Astrocyte of the cerebellum (primary cell): Measurements from ENCODE around the gene BIK.

Source experiments
- DNase-seq: peaks from one replicate; pipeline ENCODE4 v3.0.0-alpha.2; 2011; ENCODE audit warnings: low read depth
- H3K4me3 ChIP-seq: 2 replicates; pipeline ENCODE4 v1.5.1; 2011; ENCODE audit warnings: mild to moderate bottlenecking, low read depth, low read length, moderate library complexity
- CTCF ChIP-seq: IDR thresholded peaks from 2 replicates; pipeline ENCODE4 v1.5.1; 2012; ENCODE audit warnings: low read length, low read depth, moderate library complexity, mild to moderate bottlenecking; ENCODE audit errors: missing control alignments
- in situ Hi-C: cut with HindIII; loops from 2 replicates; pipeline ENCODE4 v1.10.0; 2017; ENCODE audit warnings: low sequenced_read_pairs

The BIK gene

GRCh38 chr22:43110444-43110926, at the start of gene BIK:
Gene BIK, plus strand, starts transcription at chr22:43110750. Its CDS starts 13,273 bp downstream, at chr22:43124023.
- DNase-seq, result no peak
- TF ChIP-seq CTCF, result no peak
- H3K4me3 ChIP-seq, result peak within 1 kb of the TSS; percentile 39
- in situ Hi-C loops, result no loop called here

DNA sequence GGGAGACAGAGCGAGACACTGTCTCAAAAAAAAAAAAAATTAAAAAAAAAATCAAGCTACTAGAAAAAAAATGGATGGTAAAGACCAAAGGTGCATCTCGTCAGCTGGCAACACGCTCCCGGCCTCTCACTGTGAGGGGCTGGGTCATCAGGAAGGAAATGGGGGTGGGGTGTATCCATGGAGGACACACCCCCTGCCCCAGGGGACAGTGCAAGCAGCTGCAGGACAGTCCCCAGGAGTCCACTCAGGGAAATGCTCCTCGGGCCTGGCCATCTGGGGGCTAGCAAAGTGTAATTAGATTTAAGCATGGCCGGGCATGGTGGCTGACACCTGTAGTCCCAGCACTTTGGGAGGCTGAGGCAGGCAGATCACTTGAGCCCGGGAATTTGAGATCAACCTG, 44.4 kb upstream of the BIK start:
- no peak overlapping the region for H3K4me3 ChIP-seq
- in situ Hi-C loops, result no loop called here
- no peak for TF ChIP-seq CTCF
- DNase-seq, result no peak

- DNase-seq, result no peak
- no peak overlapping the region for H3K4me3 ChIP-seq
- in situ Hi-C loops, result no loop called here
- TF ChIP-seq CTCF, result no peak
These were observed 43.6 kb upstream of the BIK start for GRCh38 chr22:43066844-43067385.

GRCh38 chr22:43077121-43077877, 33.3 kb upstream of the BIK start:
- no peak for TF ChIP-seq CTCF
- DNase-seq, result no peak
- no peak overlapping the region for H3K4me3 ChIP-seq
- in situ Hi-C loops, result no loop called here

DNA sequence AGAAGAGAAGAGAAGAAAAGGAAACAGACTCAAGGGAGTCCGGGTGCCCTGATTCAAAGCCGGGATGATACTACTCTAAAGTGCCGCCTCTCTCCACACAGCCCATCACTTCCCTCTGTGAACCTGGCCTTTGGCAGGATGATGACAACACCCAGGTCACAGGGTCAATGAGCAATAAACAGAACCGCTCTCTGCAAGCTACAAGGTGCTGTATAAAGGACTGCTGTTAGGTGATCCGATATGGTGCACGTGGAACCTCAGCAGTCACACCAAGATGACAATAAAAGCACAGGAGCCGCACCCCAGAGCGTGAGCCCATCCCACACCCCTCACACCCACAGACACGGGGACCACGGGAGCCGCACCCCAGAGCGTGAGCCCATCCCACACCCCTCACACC, 32.0 kb upstream of the BIK start:
- in situ Hi-C loops, result no loop called here
- no peak for DNase-seq
- no peak overlapping the region for H3K4me3 ChIP-seq
- TF ChIP-seq CTCF, result no peak

GRCh38 chr22:43079742-43080141, 30.8 kb upstream of the BIK start:
- in situ Hi-C loops, result no loop called here
- no peak overlapping the region for H3K4me3 ChIP-seq

More at GRCh38 chr22:43079742-43080141, 30.8 kb upstream of the BIK start:
- TF ChIP-seq CTCF, result no peak
- DNase-seq, result no peak
